ENCODE measurements around the gene LDLRAD3. TPM values are rescaled to one million over a fixed set of nuclear protein-coding genes. Genes with fewer than 3 reads are reported as not detected.

Gene LDLRAD3
- polyA plus RNA-seq, 1 donor (not counting 4 experiments of a cell fraction or from before 2014, with no cell fraction given): 13.1 TPM

DNA sequence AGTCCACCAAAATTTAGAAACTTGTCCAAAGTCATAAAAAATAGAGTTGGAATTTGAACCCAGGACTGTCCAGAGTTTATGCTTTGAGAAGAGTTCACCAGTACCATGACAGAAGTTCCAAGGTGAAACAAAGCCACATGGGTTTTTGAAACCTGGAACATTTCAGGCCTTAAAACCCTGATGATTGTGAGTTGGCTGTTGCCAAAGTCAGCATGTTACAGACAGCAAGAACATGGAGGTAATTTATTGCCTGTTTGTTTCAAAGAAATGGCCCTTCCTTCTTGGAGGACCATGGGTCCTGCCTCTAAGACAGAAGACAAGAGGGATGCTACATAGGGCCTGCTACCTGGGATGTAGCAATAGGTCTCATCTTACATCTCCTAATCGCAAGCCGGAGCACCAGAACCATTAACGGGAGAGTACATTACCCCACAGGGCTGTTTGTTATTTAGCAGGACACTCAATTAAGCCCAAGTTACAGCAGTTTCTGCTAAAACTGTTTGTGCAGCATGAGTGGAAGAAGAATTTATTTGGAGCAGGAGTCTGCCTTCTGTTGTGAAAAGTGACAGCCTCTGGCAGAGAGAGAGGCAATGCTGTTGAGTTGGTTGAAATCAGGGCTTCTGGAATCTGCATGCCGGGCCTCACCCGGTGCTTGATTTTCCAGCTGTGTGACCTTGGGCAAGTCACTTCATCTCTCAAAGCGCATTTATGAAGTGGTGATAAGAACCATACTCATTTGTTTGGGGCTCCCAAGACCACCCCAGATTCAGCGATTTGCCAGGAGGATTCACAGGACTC, 136.2 kb downstream of the LDLRAD3 start:
- peaks cover 5 to 6% of the 10 kb centered on the region in 2 experiments for H3K36me3 ChIP-seq (ENCODE audit: control insufficient read depth in 2 of 2, extremely low read depth in 1 of 2, insufficient read depth in 2 of 2, low read length in 2 of 2)
- dilution Hi-C loops (cut with MboI; ENCODE audit: extremely low pct_ligation_motif_present, low sequenced_read_pairs): no loop called here
- no peaks in the 10 kb centered on the region for H4K20me1 ChIP-seq (ENCODE audit: control insufficient read depth, extremely low read depth, insufficient read depth, low read length)
- H3K27me3 ChIP-seq (ENCODE audit: control insufficient read depth, extremely low read depth, insufficient read depth, low read length): no peaks in the 10 kb centered on the region
- H3K9me1 ChIP-seq (ENCODE audit: control insufficient read depth, extremely low read depth, insufficient read depth, low read length): no peaks in the 10 kb centered on the region
- H3K4me3 ChIP-seq (ENCODE audit: control insufficient read depth in 2 of 3, extremely low read depth in 1 of 3, insufficient read depth in 2 of 3, low read depth in 1 of 3, low read length in 3 of 3): no peak overlapping the region
- no peaks in the 10 kb centered on the region for H3K79me2 ChIP-seq (ENCODE audit: control insufficient read depth, insufficient read depth, low read length)
- H3K9me3 ChIP-seq (ENCODE audit: control insufficient read depth, low read depth, low read length): peaks cover 2% of the 10 kb centered on the region
- TF ChIP-seq, protein P1, sequence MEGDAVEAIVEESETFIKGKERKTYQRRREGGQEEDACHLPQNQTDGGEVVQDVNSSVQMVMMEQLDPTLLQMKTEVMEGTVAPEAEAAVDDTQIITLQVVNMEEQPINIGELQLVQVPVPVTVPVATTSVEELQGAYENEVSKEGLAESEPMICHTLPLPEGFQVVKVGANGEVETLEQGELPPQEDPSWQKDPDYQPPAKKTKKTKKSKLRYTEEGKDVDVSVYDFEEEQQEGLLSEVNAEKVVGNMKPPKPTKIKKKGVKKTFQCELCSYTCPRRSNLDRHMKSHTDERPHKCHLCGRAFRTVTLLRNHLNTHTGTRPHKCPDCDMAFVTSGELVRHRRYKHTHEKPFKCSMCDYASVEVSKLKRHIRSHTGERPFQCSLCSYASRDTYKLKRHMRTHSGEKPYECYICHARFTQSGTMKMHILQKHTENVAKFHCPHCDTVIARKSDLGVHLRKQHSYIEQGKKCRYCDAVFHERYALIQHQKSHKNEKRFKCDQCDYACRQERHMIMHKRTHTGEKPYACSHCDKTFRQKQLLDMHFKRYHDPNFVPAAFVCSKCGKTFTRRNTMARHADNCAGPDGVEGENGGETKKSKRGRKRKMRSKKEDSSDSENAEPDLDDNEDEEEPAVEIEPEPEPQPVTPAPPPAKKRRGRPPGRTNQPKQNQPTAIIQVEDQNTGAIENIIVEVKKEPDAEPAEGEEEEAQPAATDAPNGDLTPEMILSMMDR (optimal IDR thresholded peaks at IDR 0.05 in 1 of 3, IDR thresholded peaks at IDR 0.05 in 1 of 3, conservative IDR thresholded peaks at IDR 0.05 in 1 of 3; ENCODE audit: extremely low read depth in 1 of 3, insufficient read depth in 2 of 3, low read length in 3 of 3): no peak
- no peak for TF ChIP-seq EZH2 (IDR thresholded peaks at IDR 0.05; ENCODE audit: low read length)
- FAIRE-seq (no peak), DNase-seq (ENCODE audit: low read depth, low spot score) (no peak)
- H3K4me1 ChIP-seq (ENCODE audit: control insufficient read depth, extremely low read depth, insufficient read depth, low read length): no peaks in the 10 kb centered on the region
- H3K9ac ChIP-seq (ENCODE audit: control insufficient read depth, extremely low read depth, insufficient read depth, low read length): no peak overlapping the region
- no peak overlapping the region for H2AFZ ChIP-seq (ENCODE audit: control insufficient read depth, low read length)
- no peak overlapping the region for H3K27ac ChIP-seq (ENCODE audit: control insufficient read depth, insufficient read depth, low read length)
- H3K4me2 ChIP-seq (ENCODE audit: control insufficient read depth, extremely low read depth, insufficient read depth, low read depth, low read length): no peak overlapping the region

DNA sequence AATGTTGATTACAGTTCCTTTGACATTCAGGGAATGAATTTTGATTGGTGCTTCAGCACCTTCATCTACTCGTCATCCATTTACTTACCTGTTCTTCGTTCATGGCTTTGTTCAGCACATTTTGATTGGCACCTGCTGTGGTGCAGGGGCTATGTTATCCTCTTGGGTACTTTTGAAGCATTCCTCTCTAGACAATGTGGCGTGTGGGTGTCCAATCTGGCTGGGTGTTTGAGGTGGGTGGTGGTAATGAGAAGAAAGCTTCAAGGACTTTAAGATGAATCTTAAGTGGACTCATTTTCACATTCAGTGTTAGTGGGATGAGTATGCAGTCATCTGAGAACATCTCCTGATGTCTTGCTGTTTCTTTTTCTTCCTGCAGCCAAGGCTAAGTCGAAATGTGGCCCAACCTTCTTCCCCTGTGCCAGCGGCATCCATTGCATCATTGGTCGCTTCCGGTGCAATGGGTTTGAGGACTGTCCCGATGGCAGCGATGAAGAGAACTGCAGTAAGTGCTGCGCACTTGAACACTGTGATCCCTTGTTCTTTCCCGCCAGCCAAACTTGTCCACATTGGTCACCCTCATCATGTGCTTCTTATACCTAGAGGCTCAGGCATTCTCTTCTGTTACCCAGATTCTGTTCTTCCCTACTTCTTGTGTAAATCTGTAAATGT, 137.5 kb downstream of the LDLRAD3 start:
- H3K4me1 ChIP-seq (ENCODE audit: control insufficient read depth, extremely low read depth, insufficient read depth, low read length): no peaks in the 10 kb centered on the region
- H3K9me1 ChIP-seq (ENCODE audit: control insufficient read depth, extremely low read depth, insufficient read depth, low read length): no peaks in the 10 kb centered on the region
- DNase-seq (ENCODE audit: low read depth, low spot score) (no peak), FAIRE-seq (no peak)
- no peak overlapping the region for H3K27ac ChIP-seq (ENCODE audit: control insufficient read depth, insufficient read depth, low read length)
- dilution Hi-C loops (cut with MboI; ENCODE audit: extremely low pct_ligation_motif_present, low sequenced_read_pairs): no loop called here
- H3K27me3 ChIP-seq (ENCODE audit: control insufficient read depth, extremely low read depth, insufficient read depth, low read length): no peaks in the 10 kb centered on the region
- no peak overlapping the region for H3K4me3 ChIP-seq (ENCODE audit: control insufficient read depth in 2 of 3, extremely low read depth in 1 of 3, insufficient read depth in 2 of 3, low read depth in 1 of 3, low read length in 3 of 3)
- H3K79me2 ChIP-seq (ENCODE audit: control insufficient read depth, insufficient read depth, low read length): no peaks in the 10 kb centered on the region
- H3K4me2 ChIP-seq (ENCODE audit: control insufficient read depth, extremely low read depth, insufficient read depth, low read depth, low read length): no peak overlapping the region
- no peak overlapping the region for H2AFZ ChIP-seq (ENCODE audit: control insufficient read depth, low read length)
- peaks cover 2% of the 10 kb centered on the region for H3K9me3 ChIP-seq (ENCODE audit: control insufficient read depth, low read depth, low read length)
- no peak overlapping the region for H3K9ac ChIP-seq (ENCODE audit: control insufficient read depth, extremely low read depth, insufficient read depth, low read length)
- peaks cover 4 to 6% of the 10 kb centered on the region in 2 experiments for H3K36me3 ChIP-seq (ENCODE audit: control insufficient read depth in 2 of 2, extremely low read depth in 1 of 2, insufficient read depth in 2 of 2, low read length in 2 of 2)
- no peaks in the 10 kb centered on the region for H4K20me1 ChIP-seq (ENCODE audit: control insufficient read depth, extremely low read depth, insufficient read depth, low read length)
- no peak for TF ChIP-seq EZH2 (IDR thresholded peaks at IDR 0.05; ENCODE audit: low read length)
- TF ChIP-seq, protein P1 (optimal IDR thresholded peaks at IDR 0.05 in 1 of 3, IDR thresholded peaks at IDR 0.05 in 1 of 3, conservative IDR thresholded peaks at IDR 0.05 in 1 of 3; ENCODE audit: extremely low read depth in 1 of 3, insufficient read depth in 2 of 3, low read length in 3 of 3): no peak

Data from keratinocyte (primary cell).